ENCODE results near the gene BAIAP3.

The BAIAP3 gene

GRCh38 chr16:1300664-1301476, 32.6 kb upstream of the BAIAP3 start:
- peak; percentile 52 for DNase-seq

GRCh38 chr16:1301562-1301961, 31.9 kb upstream of the BAIAP3 start:
- DNase-seq: no peak

GRCh38 chr16:1305823-1306222, 27.6 kb upstream of the BAIAP3 start:
- no peak for DNase-seq

GRCh38 chr16:1306334-1306733, 27.1 kb upstream of the BAIAP3 start:
- DNase-seq: no peak

- DNase-seq: no peak
Observed at GRCh38 chr16:1308036-1308976, 25.1 kb upstream of the BAIAP3 start.

GRCh38 chr16:1308977-1309885, 24.2 kb upstream of the BAIAP3 start, which contains the start of gene UBE2I:
UBE2I (plus strand) TSS chr16:1309636; CDS start chr16:1314031, 4,395 bp downstream.
- peak; percentile 96 for DNase-seq

GRCh38 chr16:1309888-1310831, 23.3 kb upstream of the BAIAP3 start:
- DNase-seq: peak; percentile 54

- DNase-seq: peak; percentile 24
Observed at GRCh38 chr16:1310832-1311200, 22.6 kb upstream of the BAIAP3 start.

GRCh38 chr16:1311212-1311737, 22.2 kb upstream of the BAIAP3 start:
- DNase-seq: no peak

- no peak for DNase-seq
Observed at GRCh38 chr16:1311738-1312466, 21.5 kb upstream of the BAIAP3 start.

GRCh38 chr16:1312467-1312816, 21.0 kb upstream of the BAIAP3 start:
- DNase-seq: no peak

- no peak for DNase-seq
Observed at GRCh38 chr16:1312903-1313302, 20.5 kb upstream of the BAIAP3 start.

GRCh38 chr16:1313721-1314369, 19.6 kb upstream of the BAIAP3 start:
- no peak for DNase-seq

- DNase-seq: no peak
Observed at GRCh38 chr16:1314399-1315068, 18.9 kb upstream of the BAIAP3 start.

GRCh38 chr16:1315081-1316032, 18.1 kb upstream of the BAIAP3 start:
- DNase-seq: no peak

GRCh38 chr16:1316033-1316405, 17.4 kb upstream of the BAIAP3 start:
- no peak for DNase-seq

GRCh38 chr16:1317479-1318267, 15.8 kb upstream of the BAIAP3 start:
- DNase-seq: no peak

GRCh38 chr16:1318268-1318545, 15.2 kb upstream of the BAIAP3 start:
- DNase-seq: no peak

Measured in EL (cell line).